ENCODE results near the gene ZC3H18.

ZC3H18 gene

GRCh38 chr16:88529596-88529995 is 40.6 kb upstream of the ZC3H18 start:
- no peaks in the 10 kb centered on the region for H3K27me3 ChIP-seq (ENCODE audit: control insufficient read depth, insufficient read depth, low read length)
- no peak overlapping the region for H3K4me3 ChIP-seq (ENCODE audit: low read depth, low read length)
- no peak overlapping the region for H3K27ac ChIP-seq
- H3K79me2 ChIP-seq, result no peaks in the 10 kb centered on the region
- H3K36me3 ChIP-seq (ENCODE audit: control insufficient read depth, insufficient read depth, low read length), result no peaks in the 10 kb centered on the region
- no peak for TF ChIP-seq CTCF (IDR thresholded peaks at IDR 0.05)
- no peak overlapping the region for H2AFZ ChIP-seq
- H3K4me1 ChIP-seq, result no peaks in the 10 kb centered on the region
- H3K9ac ChIP-seq, result no peak overlapping the region
- no peaks in the 10 kb centered on the region for H3K9me3 ChIP-seq (ENCODE audit: control insufficient read depth, low read length)
- no peak overlapping the region for H3K4me2 ChIP-seq (ENCODE audit: low read length)

- Histone ChIP-seq H3K27ac (no peak overlapping the region), H3K9ac (no peak overlapping the region), H3K9me3 (ENCODE audit: control insufficient read depth, low read length) (no peaks in the 10 kb centered on the region), H3K4me3 (ENCODE audit: low read depth, low read length) (no peak overlapping the region), H3K36me3 (ENCODE audit: control insufficient read depth, insufficient read depth, low read length) (no peaks in the 10 kb centered on the region), H3K4me1 (no peaks in the 10 kb centered on the region), H3K27me3 (ENCODE audit: control insufficient read depth, insufficient read depth, low read length) (no peaks in the 10 kb centered on the region), H3K4me2 (ENCODE audit: low read length) (no peak overlapping the region), H3K79me2 (no peaks in the 10 kb centered on the region), H2AFZ (no peak overlapping the region)
- no peak for TF ChIP-seq CTCF (IDR thresholded peaks at IDR 0.05)
Measured at GRCh38 chr16:88530051-88530857, 39.9 kb upstream of the ZC3H18 start.

DNA sequence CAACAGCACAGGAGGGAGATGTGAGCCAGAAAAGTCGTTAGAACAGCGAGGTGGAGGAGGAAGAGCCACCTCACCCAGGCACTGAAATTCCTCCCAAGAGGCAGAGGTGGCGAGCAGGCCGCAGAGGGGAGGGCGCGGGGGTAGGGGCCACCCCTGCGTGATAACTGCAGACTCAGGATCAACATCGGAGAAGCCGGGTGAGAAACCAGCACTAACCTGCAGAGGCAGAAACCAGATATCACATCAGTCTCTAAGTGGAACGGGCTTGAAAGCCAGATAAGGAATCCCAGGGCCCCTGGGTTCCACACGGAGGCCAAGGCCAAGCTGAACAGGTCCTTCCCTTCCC is 39.4 kb upstream of the ZC3H18 start:
- H3K4me3 ChIP-seq (ENCODE audit: low read depth, low read length), result no peak overlapping the region
- H3K36me3 ChIP-seq (ENCODE audit: control insufficient read depth, insufficient read depth, low read length), result no peaks in the 10 kb centered on the region
- no peak for TF ChIP-seq CTCF (IDR thresholded peaks at IDR 0.05)
- no peaks in the 10 kb centered on the region for H3K9me3 ChIP-seq (ENCODE audit: control insufficient read depth, low read length)
- no peaks in the 10 kb centered on the region for H3K79me2 ChIP-seq
- H3K27ac ChIP-seq, result no peak overlapping the region
- H3K9ac ChIP-seq, result no peak overlapping the region
- H3K4me2 ChIP-seq (ENCODE audit: low read length), result no peak overlapping the region
- no peak overlapping the region for H2AFZ ChIP-seq
- no peaks in the 10 kb centered on the region for H3K27me3 ChIP-seq (ENCODE audit: control insufficient read depth, insufficient read depth, low read length)
- H3K4me1 ChIP-seq, result no peaks in the 10 kb centered on the region

- Histone ChIP-seq H3K27me3 (ENCODE audit: control insufficient read depth, insufficient read depth, low read length) (no peaks in the 10 kb centered on the region), H3K79me2 (no peaks in the 10 kb centered on the region), H3K27ac (no peak overlapping the region), H3K4me2 (ENCODE audit: low read length) (no peak overlapping the region), H3K9me3 (ENCODE audit: control insufficient read depth, low read length) (no peaks in the 10 kb centered on the region), H3K4me3 (ENCODE audit: low read depth, low read length) (no peak overlapping the region), H3K4me1 (no peaks in the 10 kb centered on the region), H3K36me3 (ENCODE audit: control insufficient read depth, insufficient read depth, low read length) (no peaks in the 10 kb centered on the region), H2AFZ (no peak overlapping the region), H3K9ac (no peak overlapping the region)
- TF ChIP-seq CTCF (IDR thresholded peaks at IDR 0.05), result no peak
Measured at GRCh38 chr16:88531346-88531745, 38.9 kb upstream of the ZC3H18 start.

DNA sequence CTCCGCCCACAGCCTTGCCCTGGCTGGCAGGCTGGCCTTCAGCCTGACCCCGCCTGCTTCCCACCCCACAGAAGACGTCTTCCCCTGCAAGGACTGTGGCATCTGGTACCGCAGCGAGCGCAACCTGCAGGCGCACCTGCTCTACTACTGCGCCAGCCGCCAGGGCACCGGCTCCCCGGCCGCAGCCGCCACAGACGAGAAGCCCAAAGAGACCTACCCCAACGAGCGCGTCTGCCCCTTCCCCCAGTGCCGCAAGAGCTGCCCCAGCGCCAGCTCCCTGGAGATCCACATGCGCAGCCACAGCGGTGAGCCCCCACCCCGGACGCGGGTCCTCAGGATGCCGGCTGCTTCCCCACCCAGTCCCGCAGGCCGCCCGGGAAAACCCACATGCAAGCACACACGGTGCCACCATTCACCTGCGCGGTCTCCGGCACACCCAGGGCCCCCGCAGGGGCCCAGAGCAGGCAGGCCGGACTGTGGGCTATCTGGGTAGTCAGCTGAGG is 38.2 kb upstream of the ZC3H18 start:
- H3K9ac ChIP-seq, result no peak overlapping the region
- H3K27me3 ChIP-seq (ENCODE audit: control insufficient read depth, insufficient read depth, low read length), result no peaks in the 10 kb centered on the region
- no peak for TF ChIP-seq CTCF (IDR thresholded peaks at IDR 0.05)
- no peak overlapping the region for H3K27ac ChIP-seq
- H2AFZ ChIP-seq, result no peak overlapping the region
- H3K4me3 ChIP-seq (ENCODE audit: low read depth, low read length), result no peak overlapping the region
- no peaks in the 10 kb centered on the region for H3K4me1 ChIP-seq
- H3K36me3 ChIP-seq (ENCODE audit: control insufficient read depth, insufficient read depth, low read length), result no peaks in the 10 kb centered on the region
- H3K79me2 ChIP-seq, result no peaks in the 10 kb centered on the region
- no peak overlapping the region for H3K4me2 ChIP-seq (ENCODE audit: low read length)
- no peaks in the 10 kb centered on the region for H3K9me3 ChIP-seq (ENCODE audit: control insufficient read depth, low read length)
